GM12878 (cell line): Measurements from ENCODE around the gene PLA2G5. TPM values are rescaled to one million over a fixed set of nuclear protein-coding genes. Genes with fewer than 3 reads are reported as not detected.

Source experiments
- ASH2L ChIP-seq: fragments of 300-600, 200-600 bp; sonication (generic); IDR thresholded peaks from 2 replicates; pipeline ENCODE4 v1.6.1; 2017; ENCODE audit warnings: low read depth, mild to moderate bottlenecking, borderline replicate concordance
- BHLHE40 ChIP-seq, 2 experiments: fragments of 450-650 bp in 1 of 2; IDR thresholded peaks; 2 replicates each; pipeline ENCODE4 v1.6.1; 2011 to 2017; ENCODE audit warnings: low read depth in 2 of 2, borderline replicate concordance in 1 of 2, improper control_type of control experiment in 1 of 2, low read length in 1 of 2, mild to moderate bottlenecking in 1 of 2
- CBFB ChIP-seq: IDR thresholded peaks from 2 replicates; pipeline ENCODE4 v1.6.1; 2016; ENCODE audit warnings: antibody characterized with exemption, low read depth
- CREM ChIP-seq: IDR thresholded peaks from 2 replicates; pipeline ENCODE4 v1.6.1; 2014; ENCODE audit warnings: antibody characterized with exemption, low read depth
- DPF2 ChIP-seq: fragments of 450-650 bp; IDR thresholded peaks from 2 replicates; pipeline ENCODE4 v1.6.1; 2017; ENCODE audit warnings: mild to moderate bottlenecking
- ESRRA ChIP-seq: IDR thresholded peaks from 2 replicates; pipeline ENCODE4 v1.6.1; 2012; ENCODE audit warnings: mild to moderate bottlenecking, low read length, improper control_type of control experiment
- IKZF2 ChIP-seq, 2 experiments: fragments of 450-650 bp; IDR thresholded peaks; 2 replicates each; pipeline ENCODE4 v1.6.1; 2017; ENCODE audit warnings: mild to moderate bottlenecking in 2 of 2, moderate library complexity in 2 of 2
- MTA3 ChIP-seq: IDR thresholded peaks from 2 replicates; pipeline ENCODE4 v1.6.1; 2012; ENCODE audit warnings: low read length, inconsistent platforms, borderline replicate concordance
- NFIC ChIP-seq: IDR thresholded peaks from 2 replicates; pipeline ENCODE4 v1.6.1; 2012; ENCODE audit warnings: low read depth, mild to moderate bottlenecking, inconsistent platforms, low read length, moderate library complexity
- NRF1 ChIP-seq: conservative IDR thresholded peaks from 2 replicates; pipeline ENCODE4 v1.6.1; 2011; ENCODE audit warnings: mild to moderate bottlenecking, low read depth, low read length, improper control_type of control experiment
- RB1 ChIP-seq: fragments of 450-650 bp; formaldehyde crosslinking; IDR thresholded peaks from 2 replicates; pipeline ENCODE4 v1.6.1; 2017; ENCODE audit warnings: mild to moderate bottlenecking, borderline replicate concordance
- RELA ChIP-seq: fragments of 450-650 bp; IDR thresholded peaks from 2 replicates; pipeline ENCODE4 v1.8.0; 2014; ENCODE audit warnings: borderline replicate concordance; ENCODE audit not compliant: partially characterized antibody
- SPI1 ChIP-seq: IDR thresholded peaks from 2 replicates; pipeline ENCODE4 v1.6.1; 2011; ENCODE audit warnings: low read depth, mild to moderate bottlenecking, low read length, moderate library complexity, borderline replicate concordance; ENCODE audit not compliant: insufficient read depth
- SREBF1 ChIP-seq: IDR thresholded peaks from 2 replicates; pipeline ENCODE4 v1.6.1; 2012; ENCODE audit warnings: mild to moderate bottlenecking, low read length
- SUPT20H ChIP-seq: IDR thresholded peaks from 2 replicates; pipeline ENCODE4 v1.6.1; 2011; ENCODE audit warnings: low read depth, mild to moderate bottlenecking, low read length, moderate library complexity, borderline replicate concordance; ENCODE audit not compliant: control insufficient read depth
- TAF1 ChIP-seq: IDR thresholded peaks from 2 replicates; pipeline ENCODE4 v1.6.1; 2011; ENCODE audit warnings: mild to moderate bottlenecking, low read depth, low read length, borderline replicate concordance
- WRNIP1 ChIP-seq: IDR thresholded peaks from 2 replicates; pipeline ENCODE4 v1.6.1; 2011; ENCODE audit warnings: low read depth, low read length, improper control_type of control experiment, borderline replicate concordance
- polyA plus RNA-seq, 11 experiments: library from polyadenylated mRNA; depleted of rRNA in 4 of 11; unstranded in 6 of 11; stranded (reverse) in 5 of 11; fragments of >200 nt; fragmentation: Nextera tagmentation in 4 of 11; fragmentation: Illumina TruSeq in 1 of 11; extraction: Ambion mirVana in 4 of 11; extraction: Trizol in 1 of 11; gene quantifications; 1 replicate in 1 of 11; 2 replicates in 10 of 11; pipeline versions ENCODE4 v1.2.1 to v1.2.3, GENCODE V29; 2011 to 2016; ENCODE audit warnings: inconsistent platforms in 2 of 11, missing spikeins in 2 of 11, low read depth in 1 of 11
- total RNA-seq, 4 experiments: library from RNA; depleted of rRNA in 3 of 4; stranded (reverse); fragments of >200 nt in 3 of 4; fragmentation: Illumina TruSeq in 1 of 4; extraction: Trizol in 1 of 4; gene quantifications; 2 replicates each; pipeline versions ENCODE4 v1.2.1 to v1.2.3, GENCODE V29; 2013 to 2021
- TF ChIP-seq, protein P1 (sequence below): fragments of 450-650 bp; IDR thresholded peaks from 2 replicates; pipeline ENCODE4 v1.6.1; 2017; ENCODE audit warnings: mild to moderate bottlenecking, moderate library complexity
- TF ChIP-seq, protein P2 (sequence below): fragments of 450-650 bp; IDR thresholded peaks from 2 replicates; pipeline ENCODE4 v1.6.1; 2017; ENCODE audit warnings: low read depth, mild to moderate bottlenecking, moderate library complexity
- TF ChIP-seq, protein P3 (sequence below): IDR thresholded peaks from 2 replicates; pipeline ENCODE4 v1.6.1; 2012; ENCODE audit warnings: mild to moderate bottlenecking, low read depth, low read length

Gene PLA2G5
- total and polyA plus RNA-seq, 10 of the 15 experiments (the other 5 are each of a cell fraction or from before 2014, with no cell fraction given) = 0.10 to 0.19 (median 0.17) TPM; not detected in 7

DNA sequence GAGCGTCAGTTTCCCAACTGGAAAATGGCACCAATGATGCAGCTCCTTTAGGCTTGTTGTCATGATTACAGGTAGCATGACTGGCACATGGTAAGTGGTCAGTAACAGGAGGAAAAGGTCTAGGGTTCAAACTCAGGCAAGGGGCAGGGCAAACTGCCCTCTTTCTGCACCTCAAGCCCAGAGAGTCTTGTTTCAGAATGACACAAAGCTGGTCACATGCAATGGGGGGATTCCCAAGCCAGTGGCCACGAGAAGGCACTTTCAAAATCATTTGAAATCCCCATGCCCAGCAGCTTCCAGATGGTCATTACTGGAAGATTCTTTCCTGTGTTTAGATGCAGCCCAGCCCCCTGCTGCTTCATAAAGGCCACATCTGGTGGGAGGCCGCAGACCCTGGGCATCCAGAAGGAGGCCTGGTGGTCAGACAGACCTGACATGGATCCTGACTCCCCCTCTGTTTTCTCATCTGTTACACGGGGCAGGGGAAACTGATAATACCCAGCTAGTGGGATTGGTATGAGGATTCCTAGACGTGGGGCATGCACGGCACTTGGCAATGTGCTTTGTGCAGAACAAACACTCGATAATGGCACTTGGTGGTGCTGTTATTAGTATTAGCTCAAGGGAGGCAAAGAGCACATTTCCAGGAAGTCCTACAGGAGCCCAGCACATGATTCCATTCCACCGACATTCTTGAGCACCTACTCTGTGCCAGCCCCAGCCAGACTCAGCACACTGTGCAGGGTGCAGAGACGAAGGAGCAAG, 56.2 kb downstream of the PLA2G5 start (continued):
- TF ChIP-seq IKZF2 (IDR thresholded peaks at IDR 0.05) = peak; percentile 87 to 88
- TF ChIP-seq CBFB = no peak
- no peak for TF ChIP-seq RB1
- no peak for TF ChIP-seq SUPT20H
- TF ChIP-seq, protein P1, sequence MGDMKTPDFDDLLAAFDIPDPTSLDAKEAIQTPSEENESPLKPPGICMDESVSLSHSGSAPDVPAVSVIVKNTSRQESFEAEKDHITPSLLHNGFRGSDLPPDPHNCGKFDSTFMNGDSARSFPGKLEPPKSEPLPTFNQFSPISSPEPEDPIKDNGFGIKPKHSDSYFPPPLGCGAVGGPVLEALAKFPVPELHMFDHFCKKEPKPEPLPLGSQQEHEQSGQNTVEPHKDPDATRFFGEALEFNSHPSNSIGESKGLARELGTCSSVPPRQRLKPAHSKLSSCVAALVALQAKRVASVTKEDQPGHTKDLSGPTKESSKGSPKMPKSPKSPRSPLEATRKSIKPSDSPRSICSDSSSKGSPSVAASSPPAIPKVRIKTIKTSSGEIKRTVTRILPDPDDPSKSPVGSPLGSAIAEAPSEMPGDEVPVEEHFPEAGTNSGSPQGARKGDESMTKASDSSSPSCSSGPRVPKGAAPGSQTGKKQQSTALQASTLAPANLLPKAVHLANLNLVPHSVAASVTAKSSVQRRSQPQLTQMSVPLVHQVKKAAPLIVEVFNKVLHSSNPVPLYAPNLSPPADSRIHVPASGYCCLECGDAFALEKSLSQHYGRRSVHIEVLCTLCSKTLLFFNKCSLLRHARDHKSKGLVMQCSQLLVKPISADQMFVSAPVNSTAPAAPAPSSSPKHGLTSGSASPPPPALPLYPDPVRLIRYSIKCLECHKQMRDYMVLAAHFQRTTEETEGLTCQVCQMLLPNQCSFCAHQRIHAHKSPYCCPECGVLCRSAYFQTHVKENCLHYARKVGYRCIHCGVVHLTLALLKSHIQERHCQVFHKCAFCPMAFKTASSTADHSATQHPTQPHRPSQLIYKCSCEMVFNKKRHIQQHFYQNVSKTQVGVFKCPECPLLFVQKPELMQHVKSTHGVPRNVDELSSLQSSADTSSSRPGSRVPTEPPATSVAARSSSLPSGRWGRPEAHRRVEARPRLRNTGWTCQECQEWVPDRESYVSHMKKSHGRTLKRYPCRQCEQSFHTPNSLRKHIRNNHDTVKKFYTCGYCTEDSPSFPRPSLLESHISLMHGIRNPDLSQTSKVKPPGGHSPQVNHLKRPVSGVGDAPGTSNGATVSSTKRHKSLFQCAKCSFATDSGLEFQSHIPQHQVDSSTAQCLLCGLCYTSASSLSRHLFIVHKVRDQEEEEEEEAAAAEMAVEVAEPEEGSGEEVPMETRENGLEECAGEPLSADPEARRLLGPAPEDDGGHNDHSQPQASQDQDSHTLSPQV = no peak
- peak; percentile 73 to 80 for TF ChIP-seq BHLHE40 (IDR thresholded peaks at IDR 0.05; ENCODE audit: borderline replicate concordance in 1 of 2, low read depth in 2 of 2, low read length in 1 of 2)
- TF ChIP-seq ESRRA = no peak
- TF ChIP-seq, protein P2, sequence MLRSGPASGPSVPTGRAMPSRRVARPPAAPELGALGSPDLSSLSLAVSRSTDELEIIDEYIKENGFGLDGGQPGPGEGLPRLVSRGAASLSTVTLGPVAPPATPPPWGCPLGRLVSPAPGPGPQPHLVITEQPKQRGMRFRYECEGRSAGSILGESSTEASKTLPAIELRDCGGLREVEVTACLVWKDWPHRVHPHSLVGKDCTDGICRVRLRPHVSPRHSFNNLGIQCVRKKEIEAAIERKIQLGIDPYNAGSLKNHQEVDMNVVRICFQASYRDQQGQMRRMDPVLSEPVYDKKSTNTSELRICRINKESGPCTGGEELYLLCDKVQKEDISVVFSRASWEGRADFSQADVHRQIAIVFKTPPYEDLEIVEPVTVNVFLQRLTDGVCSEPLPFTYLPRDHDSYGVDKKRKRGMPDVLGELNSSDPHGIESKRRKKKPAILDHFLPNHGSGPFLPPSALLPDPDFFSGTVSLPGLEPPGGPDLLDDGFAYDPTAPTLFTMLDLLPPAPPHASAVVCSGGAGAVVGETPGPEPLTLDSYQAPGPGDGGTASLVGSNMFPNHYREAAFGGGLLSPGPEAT = peak; percentile 93
- peak; percentile 69; the same call in 1 of the 2 replicates for TF ChIP-seq NFIC
- peak; percentile 98 for TF ChIP-seq RELA
- no peak for TF ChIP-seq SREBF1
- TF ChIP-seq DPF2 = peak; percentile 92
- no peak for TF ChIP-seq SPI1
- TF ChIP-seq ASH2L = no peak
- TF ChIP-seq WRNIP1 = 0 out of 2 replicates have a peak, but pooled peaks have one; percentile 39
- peak; percentile 37; the same call in 1 of the 2 replicates for TF ChIP-seq CREM
- TF ChIP-seq MTA3 = no peak
- TF ChIP-seq, protein P3, sequence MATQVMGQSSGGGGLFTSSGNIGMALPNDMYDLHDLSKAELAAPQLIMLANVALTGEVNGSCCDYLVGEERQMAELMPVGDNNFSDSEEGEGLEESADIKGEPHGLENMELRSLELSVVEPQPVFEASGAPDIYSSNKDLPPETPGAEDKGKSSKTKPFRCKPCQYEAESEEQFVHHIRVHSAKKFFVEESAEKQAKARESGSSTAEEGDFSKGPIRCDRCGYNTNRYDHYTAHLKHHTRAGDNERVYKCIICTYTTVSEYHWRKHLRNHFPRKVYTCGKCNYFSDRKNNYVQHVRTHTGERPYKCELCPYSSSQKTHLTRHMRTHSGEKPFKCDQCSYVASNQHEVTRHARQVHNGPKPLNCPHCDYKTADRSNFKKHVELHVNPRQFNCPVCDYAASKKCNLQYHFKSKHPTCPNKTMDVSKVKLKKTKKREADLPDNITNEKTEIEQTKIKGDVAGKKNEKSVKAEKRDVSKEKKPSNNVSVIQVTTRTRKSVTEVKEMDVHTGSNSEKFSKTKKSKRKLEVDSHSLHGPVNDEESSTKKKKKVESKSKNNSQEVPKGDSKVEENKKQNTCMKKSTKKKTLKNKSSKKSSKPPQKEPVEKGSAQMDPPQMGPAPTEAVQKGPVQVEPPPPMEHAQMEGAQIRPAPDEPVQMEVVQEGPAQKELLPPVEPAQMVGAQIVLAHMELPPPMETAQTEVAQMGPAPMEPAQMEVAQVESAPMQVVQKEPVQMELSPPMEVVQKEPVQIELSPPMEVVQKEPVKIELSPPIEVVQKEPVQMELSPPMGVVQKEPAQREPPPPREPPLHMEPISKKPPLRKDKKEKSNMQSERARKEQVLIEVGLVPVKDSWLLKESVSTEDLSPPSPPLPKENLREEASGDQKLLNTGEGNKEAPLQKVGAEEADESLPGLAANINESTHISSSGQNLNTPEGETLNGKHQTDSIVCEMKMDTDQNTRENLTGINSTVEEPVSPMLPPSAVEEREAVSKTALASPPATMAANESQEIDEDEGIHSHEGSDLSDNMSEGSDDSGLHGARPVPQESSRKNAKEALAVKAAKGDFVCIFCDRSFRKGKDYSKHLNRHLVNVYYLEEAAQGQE = no peak
- no peak for TF ChIP-seq NRF1
- no peak for TF ChIP-seq TAF1
